ENCODE results near the gene KIRREL3.

DNA sequence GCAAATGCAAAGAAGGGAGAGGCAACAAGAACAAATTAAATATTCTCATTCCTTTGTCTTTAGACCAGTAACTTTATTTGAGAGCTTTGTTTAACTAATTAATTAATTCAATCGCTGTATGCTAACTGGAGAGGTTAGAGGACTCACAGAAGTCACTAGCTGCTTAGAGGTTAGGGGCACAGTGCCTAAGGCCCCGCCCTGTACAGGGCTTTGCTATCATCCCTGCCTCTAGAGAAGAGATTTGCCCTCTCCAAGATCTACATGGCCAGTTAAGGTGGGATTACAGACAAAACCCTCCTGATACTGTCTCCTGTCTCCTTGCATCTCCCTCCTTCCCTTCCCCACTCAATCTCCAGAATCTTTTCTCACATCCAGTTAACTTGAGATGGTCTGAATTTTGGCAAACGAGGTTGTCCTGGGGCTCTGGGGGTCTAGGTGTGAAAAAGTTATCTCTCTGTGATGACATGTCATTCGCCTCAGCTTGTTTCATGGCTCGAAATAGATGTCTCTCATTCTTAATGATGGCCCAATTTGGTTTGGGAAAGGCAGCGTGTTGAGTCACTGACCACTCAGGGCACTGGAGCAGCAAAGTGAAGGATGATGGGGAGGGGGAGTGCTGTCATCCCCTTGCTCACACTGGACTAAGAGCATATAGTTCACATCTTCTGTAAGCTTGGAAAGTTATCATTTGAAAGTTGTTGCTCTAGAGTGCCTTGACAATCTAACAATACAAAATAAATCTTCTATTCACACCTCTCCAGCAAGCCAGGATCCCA lies 190.9 kb downstream of the KIRREL3 start:
- TF ChIP-seq, protein P1, sequence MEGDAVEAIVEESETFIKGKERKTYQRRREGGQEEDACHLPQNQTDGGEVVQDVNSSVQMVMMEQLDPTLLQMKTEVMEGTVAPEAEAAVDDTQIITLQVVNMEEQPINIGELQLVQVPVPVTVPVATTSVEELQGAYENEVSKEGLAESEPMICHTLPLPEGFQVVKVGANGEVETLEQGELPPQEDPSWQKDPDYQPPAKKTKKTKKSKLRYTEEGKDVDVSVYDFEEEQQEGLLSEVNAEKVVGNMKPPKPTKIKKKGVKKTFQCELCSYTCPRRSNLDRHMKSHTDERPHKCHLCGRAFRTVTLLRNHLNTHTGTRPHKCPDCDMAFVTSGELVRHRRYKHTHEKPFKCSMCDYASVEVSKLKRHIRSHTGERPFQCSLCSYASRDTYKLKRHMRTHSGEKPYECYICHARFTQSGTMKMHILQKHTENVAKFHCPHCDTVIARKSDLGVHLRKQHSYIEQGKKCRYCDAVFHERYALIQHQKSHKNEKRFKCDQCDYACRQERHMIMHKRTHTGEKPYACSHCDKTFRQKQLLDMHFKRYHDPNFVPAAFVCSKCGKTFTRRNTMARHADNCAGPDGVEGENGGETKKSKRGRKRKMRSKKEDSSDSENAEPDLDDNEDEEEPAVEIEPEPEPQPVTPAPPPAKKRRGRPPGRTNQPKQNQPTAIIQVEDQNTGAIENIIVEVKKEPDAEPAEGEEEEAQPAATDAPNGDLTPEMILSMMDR (IDR thresholded peaks at IDR 0.05; ENCODE audit: insufficient read depth, low read length, poor library complexity, severe bottlenecking) = no peak
- TF ChIP-seq EZH2phosphoT487 (conservative IDR thresholded peaks at IDR 0.05; ENCODE audit: low read length) = no peak

Measured in SU-DHL-6 (cell line).